Esophagus mucosa (tissue), 1 donor: ENCODE results near the gene GALNTL6. TPM values are rescaled to one million over a fixed set of nuclear protein-coding genes. Genes with fewer than 3 reads are reported as not detected.
"Not testable (repeated sequence)": the region's sequence is repeated elsewhere in the genome, so short reads cannot be mapped to it uniquely, and the experiment has no call there.

Experiments used
- ATAC-seq: fragments of 200-7000 bp; cut with Tn5 transposase; one replicate; pipeline ENCODE4 v1.9.1; 2020
- total RNA-seq: library from RNA; stranded (reverse); gene quantifications from one replicate; pipeline ENCODE4 v1.2.4, GENCODE V29; 2023
- donor health status: DM: yes; HTN: yes; CAD: no.

The GALNTL6 gene
- total RNA-seq, 1 donor from 2014 or later: not detected

- no peak for ATAC-seq
Measured at GRCh38 chr4:172412851-172413580, 599.8 kb downstream of the GALNTL6 start.

GRCh38 chr4:172428979-172429378, 615.8 kb downstream of the GALNTL6 start:
- ATAC-seq: not testable (repeated sequence)

- no peak for ATAC-seq
Measured at GRCh38 chr4:172480471-172480870, 667.3 kb downstream of the GALNTL6 start.

GRCh38 chr4:172481802-172482508, 668.8 kb downstream of the GALNTL6 start:
- no peak for ATAC-seq

GRCh38 chr4:172485007-172485406, 671.8 kb downstream of the GALNTL6 start:
- ATAC-seq: no peak

GRCh38 chr4:172486531-172486930, 673.3 kb downstream of the GALNTL6 start:
- ATAC-seq: no peak

GRCh38 chr4:172489861-172490260, 676.7 kb downstream of the GALNTL6 start:
- no peak for ATAC-seq

GRCh38 chr4:172495769-172496168, 682.6 kb downstream of the GALNTL6 start:
- ATAC-seq: no peak

GRCh38 chr4:172497321-172497720, 684.1 kb downstream of the GALNTL6 start:
- no peak for ATAC-seq

GRCh38 chr4:172514011-172514410, 700.8 kb downstream of the GALNTL6 start:
- ATAC-seq: peak; percentile 17

GRCh38 chr4:172514801-172515200, 701.6 kb downstream of the GALNTL6 start:
- no peak for ATAC-seq

- no peak for ATAC-seq
Measured at GRCh38 chr4:172515266-172515879, 702.2 kb downstream of the GALNTL6 start.

GRCh38 chr4:172517391-172517790, 704.2 kb downstream of the GALNTL6 start:
- ATAC-seq: no peak

GRCh38 chr4:172521248-172521647, 708.0 kb downstream of the GALNTL6 start:
- no peak for ATAC-seq

- ATAC-seq: no peak
Measured at GRCh38 chr4:172521680-172522079, 708.5 kb downstream of the GALNTL6 start.

- ATAC-seq: no peak
Measured at GRCh38 chr4:172543249-172543648, 730.0 kb downstream of the GALNTL6 start.

- no peak for ATAC-seq
Measured at GRCh38 chr4:172546782-172547181, 733.6 kb downstream of the GALNTL6 start.

GRCh38 chr4:172547724-172548123, 734.5 kb downstream of the GALNTL6 start:
- no peak for ATAC-seq

- no peak for ATAC-seq
Measured at GRCh38 chr4:172553216-172553615, 740.0 kb downstream of the GALNTL6 start.

GRCh38 chr4:172554588-172554987, 741.4 kb downstream of the GALNTL6 start:
- no peak for ATAC-seq

GRCh38 chr4:172555725-172556124, 742.5 kb downstream of the GALNTL6 start:
- no peak for ATAC-seq

- no peak for ATAC-seq
Measured at GRCh38 chr4:172573899-172574298, 760.7 kb downstream of the GALNTL6 start.

GRCh38 chr4:172578712-172579111, 765.5 kb downstream of the GALNTL6 start:
- ATAC-seq: no peak

- ATAC-seq: no peak
Measured at GRCh38 chr4:172584816-172585215, 771.6 kb downstream of the GALNTL6 start.
